ENCODE results near the gene C16orf78.
"Not testable (repeated sequence)": the region's sequence is repeated elsewhere in the genome, so short reads cannot be mapped to it uniquely, and the experiment has no call there.

Gene C16orf78

DNA sequence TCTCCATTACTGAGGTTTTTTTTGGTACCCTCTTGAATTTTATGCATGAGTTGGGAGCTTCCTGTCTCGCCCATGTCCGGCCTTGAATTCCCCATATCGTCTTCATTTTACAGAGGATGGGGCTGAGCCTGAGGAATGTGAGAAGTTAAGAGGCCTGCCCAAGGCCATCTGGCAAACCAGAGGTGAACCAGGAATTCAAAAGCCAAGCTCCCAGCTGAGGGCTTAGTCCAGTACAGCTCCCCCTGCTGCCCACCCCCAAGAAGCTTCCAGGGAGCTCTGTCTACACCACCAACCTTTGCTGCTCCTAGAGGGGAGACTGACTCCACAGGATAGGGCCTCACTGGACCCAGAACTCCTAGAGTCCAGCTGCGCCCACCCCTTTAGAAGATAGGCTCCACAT lies 20.7 kb upstream of the C16orf78 start:
- no peaks in the 10 kb centered on the region for H3K9me3 ChIP-seq (ENCODE audit: insufficient read depth, low read depth, low read length)
- H3K4me1 ChIP-seq (ENCODE audit: insufficient read depth, low read length), result peaks cover 4% of the 10 kb centered on the region; the same call in 1 of the 2 replicates
- H3K9ac ChIP-seq (ENCODE audit: low read depth, low read length), result no peak overlapping the region
- no peak overlapping the region for H3K27ac ChIP-seq (ENCODE audit: low read length)
- no peak overlapping the region for H3K4me3 ChIP-seq (ENCODE audit: low read length)
- peaks cover 9% of the 10 kb centered on the region for H3K27me3 ChIP-seq (ENCODE audit: insufficient read depth, low read length)
- H3K36me3 ChIP-seq (ENCODE audit: insufficient read depth, low read depth, low read length), result no peaks in the 10 kb centered on the region

- peaks cover 5% of the 10 kb centered on the region for H3K27me3 ChIP-seq (ENCODE audit: insufficient read depth, low read length)
- H3K4me1 ChIP-seq (ENCODE audit: insufficient read depth, low read length), result peaks cover 4% of the 10 kb centered on the region; the same call in 1 of the 2 replicates
- H3K36me3 ChIP-seq (ENCODE audit: insufficient read depth, low read depth, low read length), result no peaks in the 10 kb centered on the region
- H3K27ac ChIP-seq (ENCODE audit: low read length), result no peak overlapping the region
- no peak overlapping the region for H3K9ac ChIP-seq (ENCODE audit: low read depth, low read length)
- no peak overlapping the region for H3K4me3 ChIP-seq (ENCODE audit: low read length)
- H3K9me3 ChIP-seq (ENCODE audit: insufficient read depth, low read depth, low read length), result no peaks in the 10 kb centered on the region
Measured at GRCh38 chr16:49353680-49354079, 19.9 kb upstream of the C16orf78 start.

DNA sequence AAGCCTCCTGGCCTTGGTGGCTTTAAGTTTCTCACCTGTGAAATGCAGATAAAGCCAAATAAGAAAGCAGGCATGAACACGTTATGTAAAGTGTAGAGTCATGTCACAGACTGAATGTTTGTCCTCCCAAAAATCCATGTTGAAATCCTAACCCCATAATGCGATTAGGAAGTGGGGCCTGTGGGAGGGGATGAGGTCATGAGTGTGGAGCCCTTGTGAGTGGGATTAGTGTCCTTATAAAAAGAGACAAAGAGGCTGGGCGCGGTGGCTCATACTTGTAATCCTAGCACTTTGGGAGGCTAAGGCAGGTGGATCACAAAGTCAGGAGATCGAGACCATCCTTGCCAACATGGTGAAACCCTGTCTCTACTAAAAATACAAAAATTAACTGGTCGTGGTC lies 19.5 kb upstream of the C16orf78 start:
- Histone ChIP-seq H3K27me3 (ENCODE audit: insufficient read depth, low read length) (peaks cover 4% of the 10 kb centered on the region; the same call in 1 of the 2 replicates), H3K9ac (ENCODE audit: low read depth, low read length) (no peak overlapping the region), H3K36me3 (ENCODE audit: insufficient read depth, low read depth, low read length) (no peaks in the 10 kb centered on the region), H3K4me3 (ENCODE audit: low read length) (no peak overlapping the region), H3K9me3 (ENCODE audit: insufficient read depth, low read depth, low read length) (no peaks in the 10 kb centered on the region), H3K4me1 (ENCODE audit: insufficient read depth, low read length) (peaks cover 4% of the 10 kb centered on the region; the same call in 1 of the 2 replicates), H3K27ac (ENCODE audit: low read length) (no peak overlapping the region)

- Histone ChIP-seq H3K4me3 (ENCODE audit: low read length) (no peak overlapping the region), H3K27ac (ENCODE audit: low read length) (no peak overlapping the region), H3K36me3 (ENCODE audit: insufficient read depth, low read depth, low read length) (no peaks in the 10 kb centered on the region), H3K9me3 (ENCODE audit: insufficient read depth, low read depth, low read length) (no peaks in the 10 kb centered on the region), H3K9ac (ENCODE audit: low read depth, low read length) (no peak overlapping the region), H3K4me1 (ENCODE audit: insufficient read depth, low read length) (peaks cover 4% of the 10 kb centered on the region; the same call in 1 of the 2 replicates), H3K27me3 (ENCODE audit: insufficient read depth, low read length) (peaks cover 4% of the 10 kb centered on the region; the same call in 1 of the 2 replicates)
Measured at GRCh38 chr16:49354991-49355390, 18.6 kb upstream of the C16orf78 start.

GRCh38 chr16:49355933-49356665 lies 17.5 kb upstream of the C16orf78 start:
- Histone ChIP-seq H3K27ac (ENCODE audit: low read length) (no peak overlapping the region), H3K27me3 (ENCODE audit: insufficient read depth, low read length) (no peaks in the 10 kb centered on the region), H3K4me1 (ENCODE audit: insufficient read depth, low read length) (peaks cover 4% of the 10 kb centered on the region; the same call in 1 of the 2 replicates), H3K9ac (ENCODE audit: low read depth, low read length) (no peak overlapping the region), H3K36me3 (ENCODE audit: insufficient read depth, low read depth, low read length) (no peaks in the 10 kb centered on the region), H3K4me3 (ENCODE audit: low read length) (no peak overlapping the region), H3K9me3 (ENCODE audit: insufficient read depth, low read depth, low read length) (no peaks in the 10 kb centered on the region)

DNA sequence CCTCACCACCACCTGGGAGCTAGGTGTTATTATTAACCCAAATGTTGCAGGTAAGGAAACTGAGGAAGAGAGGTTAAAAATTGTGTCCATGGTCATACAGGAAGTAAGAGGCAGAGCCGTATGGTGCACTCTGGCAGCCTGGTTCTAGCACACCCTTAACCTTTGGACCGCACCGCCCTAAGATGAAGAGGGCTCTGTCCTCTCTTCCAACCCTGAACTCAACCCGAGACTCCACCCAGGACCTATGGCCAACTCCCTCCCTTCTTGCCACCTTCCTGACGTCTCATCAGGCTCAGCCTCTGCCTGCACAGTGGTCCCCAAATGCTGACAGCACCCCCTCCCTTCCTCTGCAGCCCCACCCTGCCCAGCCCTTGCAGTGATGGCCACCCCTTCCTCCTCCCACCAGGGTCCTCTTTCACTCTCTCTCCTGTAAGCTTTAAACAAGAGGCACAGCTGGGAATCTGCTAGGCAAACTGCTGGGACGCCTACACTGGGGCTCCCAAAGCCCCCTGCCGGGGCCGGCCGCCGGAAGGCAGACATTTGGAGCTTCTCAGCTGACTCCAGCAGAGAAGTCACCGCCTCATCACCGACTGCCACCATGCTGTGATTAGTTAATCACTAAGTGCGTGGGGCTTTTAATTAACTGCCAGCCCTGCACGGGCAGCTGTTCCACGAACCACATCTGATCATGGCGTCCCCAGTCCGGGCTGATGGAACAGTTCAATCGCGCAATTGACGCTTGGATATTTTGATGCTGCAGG lies 16.7 kb upstream of the C16orf78 start:
- no peaks in the 10 kb centered on the region for H3K36me3 ChIP-seq (ENCODE audit: insufficient read depth, low read depth, low read length)
- no peak overlapping the region for H3K9ac ChIP-seq (ENCODE audit: low read depth, low read length)
- no peaks in the 10 kb centered on the region for H3K27me3 ChIP-seq (ENCODE audit: insufficient read depth, low read length)
- H3K9me3 ChIP-seq (ENCODE audit: insufficient read depth, low read depth, low read length), result no peaks in the 10 kb centered on the region
- H3K4me1 ChIP-seq (ENCODE audit: insufficient read depth, low read length), result peaks cover 4% of the 10 kb centered on the region; the same call in 1 of the 2 replicates
- H3K4me3 ChIP-seq (ENCODE audit: low read length), result no peak overlapping the region
- no peak overlapping the region for H3K27ac ChIP-seq (ENCODE audit: low read length)

DNA sequence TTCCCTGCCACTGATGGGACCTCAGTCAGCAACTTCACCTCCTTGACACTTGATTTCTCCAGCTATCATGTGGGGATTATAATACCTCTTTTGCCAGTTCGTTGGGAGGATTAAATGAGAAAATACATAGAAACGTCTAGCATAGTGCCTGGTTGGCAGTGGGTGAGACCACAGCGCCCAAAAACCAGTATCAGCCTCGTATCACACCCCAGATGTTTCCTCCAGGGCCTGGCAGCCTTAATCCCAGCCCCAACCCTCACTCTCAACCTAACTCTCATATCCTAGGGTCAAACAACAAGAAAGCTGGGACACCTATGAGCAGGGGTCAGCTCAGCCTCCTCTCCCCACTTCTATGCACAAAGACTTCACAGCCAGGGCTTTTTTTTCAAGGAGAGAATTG lies 14.0 kb upstream of the C16orf78 start:
- H3K36me3 ChIP-seq (ENCODE audit: insufficient read depth, low read depth, low read length), result no peaks in the 10 kb centered on the region

GRCh38 chr16:49361731-49362130 lies 11.9 kb upstream of the C16orf78 start:
- H3K27ac ChIP-seq (ENCODE audit: low read length), result not testable (repeated sequence)

More for the DNA sequence above, 14.0 kb upstream of the C16orf78 start:
- H3K9me3 ChIP-seq (ENCODE audit: insufficient read depth, low read depth, low read length), result no peaks in the 10 kb centered on the region
- H3K4me3 ChIP-seq (ENCODE audit: low read length), result no peak overlapping the region
- peaks cover 6% of the 10 kb centered on the region; the same call in 1 of the 2 replicates for H3K4me1 ChIP-seq (ENCODE audit: insufficient read depth, low read length)
- H3K27me3 ChIP-seq (ENCODE audit: insufficient read depth, low read length), result no peaks in the 10 kb centered on the region
- H3K9ac ChIP-seq (ENCODE audit: low read depth, low read length), result no peak overlapping the region
- H3K27ac ChIP-seq (ENCODE audit: low read length), result no peak overlapping the region

DNA sequence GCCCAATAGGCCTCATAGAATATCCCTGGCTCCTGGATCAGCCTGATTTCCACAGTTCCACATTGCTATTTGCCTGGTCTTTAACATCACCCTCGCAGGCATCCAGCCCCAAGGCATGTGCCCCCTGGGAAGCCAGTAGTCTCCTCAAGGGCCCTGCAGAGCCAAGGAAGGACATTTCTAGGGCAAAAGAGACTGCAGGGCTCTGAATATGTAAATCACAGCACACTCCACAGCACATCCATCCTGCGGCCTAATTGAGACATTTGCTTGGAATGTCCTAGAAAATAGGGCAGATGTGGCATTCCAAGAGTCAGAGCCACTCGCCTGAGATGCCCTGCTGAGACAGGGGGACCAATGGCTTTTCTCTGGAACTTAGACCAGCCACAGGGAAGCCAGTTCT lies 11.4 kb upstream of the C16orf78 start:
- H3K4me1 ChIP-seq (ENCODE audit: insufficient read depth, low read length), result peaks cover 16% of the 10 kb centered on the region
- no peaks in the 10 kb centered on the region for H3K9me3 ChIP-seq (ENCODE audit: insufficient read depth, low read depth, low read length)
- H3K9ac ChIP-seq (ENCODE audit: low read depth, low read length), result no peak overlapping the region
- H3K27ac ChIP-seq (ENCODE audit: low read length), result no peak overlapping the region
- no peak overlapping the region for H3K4me3 ChIP-seq (ENCODE audit: low read length)
- H3K27me3 ChIP-seq (ENCODE audit: insufficient read depth, low read length), result no peaks in the 10 kb centered on the region
- H3K36me3 ChIP-seq (ENCODE audit: insufficient read depth, low read depth, low read length), result no peaks in the 10 kb centered on the region

More at GRCh38 chr16:49361731-49362130, 11.9 kb upstream of the C16orf78 start:
- not testable (repeated sequence) for H3K9me3 ChIP-seq (ENCODE audit: insufficient read depth, low read depth, low read length); H3K9ac ChIP-seq (ENCODE audit: low read depth, low read length); H3K36me3 ChIP-seq (ENCODE audit: insufficient read depth, low read depth, low read length); H3K4me3 ChIP-seq (ENCODE audit: low read length); H3K27me3 ChIP-seq (ENCODE audit: insufficient read depth, low read length)
- H3K4me1 ChIP-seq (ENCODE audit: insufficient read depth, low read length), result peaks cover 11% of the 10 kb centered on the region

DNA sequence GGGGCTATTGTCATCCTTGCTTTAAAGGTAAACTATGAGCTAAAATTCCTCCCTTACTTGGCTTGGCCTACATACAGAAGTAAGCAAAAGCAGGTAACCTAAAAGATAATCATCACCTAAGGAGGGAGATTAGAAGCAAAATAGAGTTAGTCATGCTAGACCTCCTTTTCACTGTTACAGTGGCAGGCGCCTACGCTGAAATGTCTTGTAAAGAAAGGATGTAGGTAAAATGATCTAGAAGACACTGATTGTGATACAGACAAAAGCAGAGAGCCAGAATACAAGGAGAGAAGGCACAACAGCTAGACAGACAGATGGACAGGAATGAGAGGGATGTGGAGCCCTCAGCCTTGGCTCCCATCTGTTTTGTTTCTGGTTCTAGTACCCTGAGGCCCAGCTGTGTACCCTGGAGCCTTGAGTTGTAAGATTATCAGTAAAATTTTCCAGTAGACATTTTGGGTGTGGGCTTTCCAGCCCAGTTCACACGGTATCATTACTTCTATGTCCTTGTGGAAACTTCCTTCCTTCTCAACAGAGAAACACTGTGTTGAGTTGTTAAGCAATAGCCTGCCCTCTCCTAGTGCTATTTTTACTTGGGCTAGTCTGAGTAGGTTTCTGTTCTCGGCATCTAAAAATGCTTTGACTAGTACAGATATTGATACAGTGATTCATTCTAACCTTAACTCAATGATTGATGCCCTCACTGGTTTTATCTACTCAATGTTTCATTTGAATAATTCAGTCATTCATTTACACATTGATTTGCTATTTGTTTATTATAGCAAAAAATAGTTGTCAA lies 7.7 kb upstream of the C16orf78 start:
- H3K9ac ChIP-seq (ENCODE audit: low read depth, low read length), result no peak overlapping the region
- no peaks in the 10 kb centered on the region for H3K27me3 ChIP-seq (ENCODE audit: insufficient read depth, low read length)
- H3K27ac ChIP-seq (ENCODE audit: low read length), result no peak overlapping the region
- peaks cover 27% of the 10 kb centered on the region for H3K4me1 ChIP-seq (ENCODE audit: insufficient read depth, low read length)
- no peaks in the 10 kb centered on the region for H3K9me3 ChIP-seq (ENCODE audit: insufficient read depth, low read depth, low read length)
- no peaks in the 10 kb centered on the region for H3K36me3 ChIP-seq (ENCODE audit: insufficient read depth, low read depth, low read length)
- H3K4me3 ChIP-seq (ENCODE audit: low read length), result no peak overlapping the region

DNA sequence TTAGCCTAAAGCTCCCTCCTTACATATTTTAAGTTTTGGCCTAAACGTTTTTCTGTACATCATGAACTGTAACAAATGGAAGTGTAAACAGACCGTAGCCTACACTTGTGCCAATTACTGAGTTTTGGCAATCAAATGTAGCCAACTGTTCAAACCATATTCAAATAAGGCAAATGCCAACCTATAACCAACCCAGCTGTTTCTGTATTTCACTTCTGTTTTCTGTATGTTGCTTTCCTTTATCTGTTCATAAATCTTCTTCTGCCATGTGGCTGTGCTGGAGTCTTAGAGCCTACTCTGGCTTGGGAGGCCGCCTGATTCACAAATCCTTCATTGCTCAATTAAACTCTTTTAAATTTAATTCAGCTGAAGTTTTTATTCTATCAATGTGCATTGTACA lies 6.9 kb upstream of the C16orf78 start:
- Histone ChIP-seq H3K4me3 (ENCODE audit: low read length) (no peak overlapping the region), H3K27me3 (ENCODE audit: insufficient read depth, low read length) (no peaks in the 10 kb centered on the region), H3K9me3 (ENCODE audit: insufficient read depth, low read depth, low read length) (no peaks in the 10 kb centered on the region), H3K9ac (ENCODE audit: low read depth, low read length) (peak overlapping the region; percentile 80; the same call in 1 of the 2 replicates), H3K27ac (ENCODE audit: low read length) (peak overlapping the region; percentile 93), H3K36me3 (ENCODE audit: insufficient read depth, low read depth, low read length) (no peaks in the 10 kb centered on the region), H3K4me1 (ENCODE audit: insufficient read depth, low read length) (peaks cover 27% of the 10 kb centered on the region)
